ENCODE results near the gene SNAP29. TPM values are rescaled to one million over a fixed set of nuclear protein-coding genes. Genes with fewer than 3 reads are reported as not detected.

The SNAP29 gene
- total RNA-seq, 1 experiment from 2014 or later = 24.5 TPM

DNA sequence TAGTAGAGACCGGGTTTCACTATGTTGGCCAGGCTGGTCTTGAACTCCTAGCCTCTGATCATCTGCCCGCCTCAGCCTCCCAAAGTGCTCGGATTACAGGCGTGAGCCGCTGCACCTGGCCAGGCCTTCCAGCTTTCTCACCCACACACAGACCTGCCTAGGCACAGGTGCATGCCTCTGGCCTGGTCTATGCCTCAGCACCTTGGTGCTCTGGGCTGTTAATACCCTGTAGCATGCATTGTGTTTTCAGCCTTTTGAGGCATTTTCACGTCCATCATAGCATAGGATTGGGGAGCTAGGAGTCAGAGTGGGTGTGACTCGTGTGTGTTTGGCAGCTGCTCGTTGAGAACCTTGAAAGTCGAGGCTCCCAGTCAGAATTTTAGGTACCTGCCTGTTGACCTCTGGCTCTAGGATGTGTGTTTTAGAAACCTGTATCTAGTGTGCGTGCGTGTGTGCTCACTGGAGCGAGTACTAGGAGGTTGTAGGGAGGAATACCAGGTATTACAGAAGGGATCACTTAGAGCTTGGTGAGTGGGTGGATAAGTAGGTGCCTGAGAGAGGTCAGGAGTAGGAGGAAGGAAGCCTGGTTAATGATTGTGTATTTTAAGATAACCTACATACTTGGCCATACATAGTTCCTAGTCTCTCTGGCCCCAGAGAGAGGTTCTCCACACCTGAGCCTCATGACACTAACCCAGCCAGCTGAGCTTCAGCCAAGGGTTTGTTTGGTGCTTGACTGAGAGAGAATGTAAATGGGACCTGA, 78.4 kb downstream of the SNAP29 start:
- Histone ChIP-seq H3K27ac (ENCODE audit: low read length) (no peak overlapping the region), H3K27me3 (ENCODE audit: control insufficient read depth, insufficient read depth, low read length) (no peaks in the 10 kb centered on the region), H3K36me3 (ENCODE audit: control insufficient read depth, insufficient read depth, low read length) (no peaks in the 10 kb centered on the region), H3K4me3 (ENCODE audit: low read depth in 2 of 2, low read length in 2 of 2) (no peak overlapping the region), H3K9me3 (ENCODE audit: control insufficient read depth, insufficient read depth, low read depth, low read length) (no peaks in the 10 kb centered on the region), H3K4me1 (ENCODE audit: control insufficient read depth, insufficient read depth, low read length) (peaks cover 8% of the 10 kb centered on the region)
- DNase-seq (ENCODE audit: low read depth, low spot score) = no peak
- no TSS peak for BruUV-seq (replicated peaks)
- ChIA-PET POLR2A (interaction anchor here (0.7 kb wide), 1 partner anchor 23 kb away, joined by 6 read pairs; no protein-coding TSS in a partner anchor), CTCF (no interaction called here)
- intact Hi-C loops (cut with micrococcal nuclease; ENCODE audit: unreplicated experiment) = no loop called here
- in situ Hi-C loops (cut with HindIII; ENCODE audit: low pct_unique_long_range_greater_than_20kb, low sequenced_read_pairs) = no loop called here
- ATAC-seq = 0 out of 2 replicates have a peak, but pooled peaks have one; percentile 51
- TF ChIP-seq POLR2AphosphoS5 (IDR thresholded peaks at IDR 0.05; ENCODE audit: low read depth, low read length) (no peak), TCF7L2 (IDR thresholded peaks at IDR 0.05; ENCODE audit: low read depth, low read length) (no peak), SIN3A (IDR thresholded peaks at IDR 0.05; ENCODE audit: borderline replicate concordance, insufficient read depth, low read depth, low read length) (no peak)
- TF ChIP-seq, protein P1, sequence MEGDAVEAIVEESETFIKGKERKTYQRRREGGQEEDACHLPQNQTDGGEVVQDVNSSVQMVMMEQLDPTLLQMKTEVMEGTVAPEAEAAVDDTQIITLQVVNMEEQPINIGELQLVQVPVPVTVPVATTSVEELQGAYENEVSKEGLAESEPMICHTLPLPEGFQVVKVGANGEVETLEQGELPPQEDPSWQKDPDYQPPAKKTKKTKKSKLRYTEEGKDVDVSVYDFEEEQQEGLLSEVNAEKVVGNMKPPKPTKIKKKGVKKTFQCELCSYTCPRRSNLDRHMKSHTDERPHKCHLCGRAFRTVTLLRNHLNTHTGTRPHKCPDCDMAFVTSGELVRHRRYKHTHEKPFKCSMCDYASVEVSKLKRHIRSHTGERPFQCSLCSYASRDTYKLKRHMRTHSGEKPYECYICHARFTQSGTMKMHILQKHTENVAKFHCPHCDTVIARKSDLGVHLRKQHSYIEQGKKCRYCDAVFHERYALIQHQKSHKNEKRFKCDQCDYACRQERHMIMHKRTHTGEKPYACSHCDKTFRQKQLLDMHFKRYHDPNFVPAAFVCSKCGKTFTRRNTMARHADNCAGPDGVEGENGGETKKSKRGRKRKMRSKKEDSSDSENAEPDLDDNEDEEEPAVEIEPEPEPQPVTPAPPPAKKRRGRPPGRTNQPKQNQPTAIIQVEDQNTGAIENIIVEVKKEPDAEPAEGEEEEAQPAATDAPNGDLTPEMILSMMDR (IDR thresholded peaks at IDR 0.05) = no peak
- TF ChIP-seq, protein P2, sequence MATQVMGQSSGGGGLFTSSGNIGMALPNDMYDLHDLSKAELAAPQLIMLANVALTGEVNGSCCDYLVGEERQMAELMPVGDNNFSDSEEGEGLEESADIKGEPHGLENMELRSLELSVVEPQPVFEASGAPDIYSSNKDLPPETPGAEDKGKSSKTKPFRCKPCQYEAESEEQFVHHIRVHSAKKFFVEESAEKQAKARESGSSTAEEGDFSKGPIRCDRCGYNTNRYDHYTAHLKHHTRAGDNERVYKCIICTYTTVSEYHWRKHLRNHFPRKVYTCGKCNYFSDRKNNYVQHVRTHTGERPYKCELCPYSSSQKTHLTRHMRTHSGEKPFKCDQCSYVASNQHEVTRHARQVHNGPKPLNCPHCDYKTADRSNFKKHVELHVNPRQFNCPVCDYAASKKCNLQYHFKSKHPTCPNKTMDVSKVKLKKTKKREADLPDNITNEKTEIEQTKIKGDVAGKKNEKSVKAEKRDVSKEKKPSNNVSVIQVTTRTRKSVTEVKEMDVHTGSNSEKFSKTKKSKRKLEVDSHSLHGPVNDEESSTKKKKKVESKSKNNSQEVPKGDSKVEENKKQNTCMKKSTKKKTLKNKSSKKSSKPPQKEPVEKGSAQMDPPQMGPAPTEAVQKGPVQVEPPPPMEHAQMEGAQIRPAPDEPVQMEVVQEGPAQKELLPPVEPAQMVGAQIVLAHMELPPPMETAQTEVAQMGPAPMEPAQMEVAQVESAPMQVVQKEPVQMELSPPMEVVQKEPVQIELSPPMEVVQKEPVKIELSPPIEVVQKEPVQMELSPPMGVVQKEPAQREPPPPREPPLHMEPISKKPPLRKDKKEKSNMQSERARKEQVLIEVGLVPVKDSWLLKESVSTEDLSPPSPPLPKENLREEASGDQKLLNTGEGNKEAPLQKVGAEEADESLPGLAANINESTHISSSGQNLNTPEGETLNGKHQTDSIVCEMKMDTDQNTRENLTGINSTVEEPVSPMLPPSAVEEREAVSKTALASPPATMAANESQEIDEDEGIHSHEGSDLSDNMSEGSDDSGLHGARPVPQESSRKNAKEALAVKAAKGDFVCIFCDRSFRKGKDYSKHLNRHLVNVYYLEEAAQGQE (IDR thresholded peaks at IDR 0.05; ENCODE audit: insufficient read depth in 1 of 2, low read depth in 2 of 2, low read length in 1 of 2) = no peak

DNA sequence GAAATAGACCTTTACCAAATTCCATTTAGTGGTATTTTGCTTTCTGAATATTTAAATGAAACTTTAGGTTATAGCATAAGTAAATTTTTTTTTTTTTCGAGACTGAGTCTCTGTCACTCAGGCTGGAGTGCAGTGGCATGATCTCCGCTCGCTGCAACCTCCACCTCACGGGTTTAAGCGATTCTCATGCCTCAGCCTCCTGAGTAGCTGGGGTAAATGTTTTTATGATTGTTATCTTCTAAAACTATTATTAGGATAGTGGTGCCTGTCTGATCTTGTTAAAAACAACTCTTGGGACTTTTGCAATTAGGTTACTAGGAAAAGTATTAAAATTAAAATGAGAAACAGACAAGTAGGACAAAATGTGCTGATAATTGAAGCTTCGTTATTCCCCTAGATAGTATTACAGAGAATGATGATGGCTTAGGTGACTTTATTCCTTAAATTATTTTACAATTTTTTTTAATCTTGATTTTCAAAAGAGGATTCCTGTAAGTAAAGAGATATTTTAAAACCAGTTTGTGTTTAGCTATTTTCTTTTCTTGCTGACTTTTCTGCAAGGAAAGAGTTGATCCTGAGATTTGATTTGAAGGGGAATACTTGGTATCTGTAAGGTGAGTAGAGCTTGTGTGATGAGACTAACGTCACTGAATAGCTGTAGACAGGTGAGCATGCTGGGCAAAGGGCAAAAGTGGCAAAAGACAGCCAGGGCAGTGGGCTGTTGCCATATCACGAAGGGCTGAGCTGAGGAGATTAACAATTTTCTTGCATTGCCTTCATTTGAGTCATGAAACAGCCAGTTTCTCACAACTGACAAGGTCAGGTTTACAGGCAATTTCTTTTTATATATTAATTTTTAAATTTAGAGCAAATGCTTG, 79.2 kb downstream of the SNAP29 start:
- TF ChIP-seq SIN3A (IDR thresholded peaks at IDR 0.05; ENCODE audit: borderline replicate concordance, insufficient read depth, low read depth, low read length) = no peak
- no peak for TF ChIP-seq TCF7L2 (IDR thresholded peaks at IDR 0.05; ENCODE audit: low read depth, low read length)
- TF ChIP-seq POLR2AphosphoS5 (IDR thresholded peaks at IDR 0.05; ENCODE audit: low read depth, low read length) = no peak
- TF ChIP-seq, protein P1 (IDR thresholded peaks at IDR 0.05) = no peak
- TF ChIP-seq, protein P2 (IDR thresholded peaks at IDR 0.05; ENCODE audit: insufficient read depth in 1 of 2, low read depth in 2 of 2, low read length in 1 of 2) = no peak
- Histone ChIP-seq H3K27ac (ENCODE audit: low read length) (no peak overlapping the region), H3K9me3 (ENCODE audit: control insufficient read depth, insufficient read depth, low read depth, low read length) (no peaks in the 10 kb centered on the region), H3K4me1 (ENCODE audit: control insufficient read depth, insufficient read depth, low read length) (peaks cover 8% of the 10 kb centered on the region), H3K4me3 (ENCODE audit: low read depth in 2 of 2, low read length in 2 of 2) (no peak overlapping the region), H3K27me3 (ENCODE audit: control insufficient read depth, insufficient read depth, low read length) (no peaks in the 10 kb centered on the region), H3K36me3 (ENCODE audit: control insufficient read depth, insufficient read depth, low read length) (no peaks in the 10 kb centered on the region)
- intact Hi-C loops (cut with micrococcal nuclease; ENCODE audit: unreplicated experiment) (no loop called here), in situ Hi-C loops (cut with HindIII; ENCODE audit: low pct_unique_long_range_greater_than_20kb, low sequenced_read_pairs) (no loop called here)
- DNase-seq (ENCODE audit: low read depth, low spot score) = no peak
- CTCF ChIA-PET = interaction anchor here (0.6 kb wide), 1 partner anchor 21 kb away, joined by 3 read pairs; no protein-coding TSS in a partner anchor
- BruUV-seq (replicated peaks) = no TSS peak
- no peak for ATAC-seq
- POLR2A ChIA-PET = interaction anchor here (0.5 to 0.7 kb wide), 2 partner anchors 11 to 22 kb away, joined by 3 to 6 read pairs; no protein-coding TSS in a partner anchor

Data from Panc1 (cell line).